HG03432 (cell line): ENCODE measurements around the gene IFI27L1.

Experiments
- ATAC-seq: cut with Tn5 transposase; IDR thresholded peaks from one replicate; pipeline ENCODE4 v1.9.1; 2021; ENCODE audit warnings: mild to moderate bottlenecking, moderate library complexity; ENCODE audit not compliant: unreplicated experiment

Gene IFI27L1

DNA sequence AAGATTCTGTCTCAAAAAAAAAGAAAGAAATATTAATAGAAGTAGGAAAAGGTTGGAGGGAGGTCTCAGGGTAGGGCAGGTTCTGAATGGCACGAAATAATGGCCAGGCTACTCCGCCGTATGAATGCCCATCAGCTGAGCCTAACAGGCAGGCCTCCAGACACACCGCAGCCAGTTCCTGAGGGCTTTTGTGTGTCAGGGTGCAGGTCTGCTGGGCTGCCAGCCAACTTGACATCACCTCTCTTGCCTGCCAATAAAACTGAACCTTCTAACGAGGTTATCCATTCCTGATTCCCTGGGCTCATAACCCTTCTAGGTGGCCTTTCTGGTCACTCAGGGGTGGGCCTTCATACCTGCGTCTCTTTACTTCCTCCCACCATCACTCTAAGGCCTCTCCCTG lies 32.4 kb downstream of the IFI27L1 start:
- ATAC-seq = no peak

DNA sequence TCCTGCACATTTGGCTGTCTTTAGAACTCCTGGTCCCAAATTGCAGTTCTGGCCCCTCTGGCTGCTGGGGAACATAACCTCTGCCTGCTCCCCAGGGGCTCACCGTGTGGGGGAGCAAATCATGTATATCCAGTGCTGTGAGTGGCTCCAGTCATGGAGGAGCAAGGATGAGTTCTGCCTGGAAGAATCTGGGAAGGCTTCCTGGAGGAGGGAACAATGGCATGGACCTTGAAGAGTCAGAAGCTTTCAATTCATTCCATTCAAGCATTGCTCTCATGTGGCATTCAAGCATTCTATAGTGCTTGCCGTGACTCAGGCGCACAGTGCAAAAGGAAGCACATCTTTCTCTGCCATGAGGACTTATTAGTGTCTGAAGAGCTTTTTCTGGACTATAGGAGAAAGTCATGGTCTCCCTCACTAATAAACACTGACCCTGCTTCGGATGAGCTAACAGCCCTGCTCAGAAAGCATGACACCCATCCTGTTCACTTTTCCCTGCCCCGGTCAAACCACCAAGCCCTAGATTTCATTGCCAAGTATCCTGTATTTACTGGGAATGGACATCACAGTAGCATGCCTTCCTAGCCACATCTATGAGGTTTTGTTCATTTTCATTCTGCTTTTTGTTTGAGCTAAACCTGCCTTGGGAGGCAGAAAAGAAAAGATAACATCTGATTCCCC lies 32.9 kb downstream of the IFI27L1 start:
- ATAC-seq = no peak

DNA sequence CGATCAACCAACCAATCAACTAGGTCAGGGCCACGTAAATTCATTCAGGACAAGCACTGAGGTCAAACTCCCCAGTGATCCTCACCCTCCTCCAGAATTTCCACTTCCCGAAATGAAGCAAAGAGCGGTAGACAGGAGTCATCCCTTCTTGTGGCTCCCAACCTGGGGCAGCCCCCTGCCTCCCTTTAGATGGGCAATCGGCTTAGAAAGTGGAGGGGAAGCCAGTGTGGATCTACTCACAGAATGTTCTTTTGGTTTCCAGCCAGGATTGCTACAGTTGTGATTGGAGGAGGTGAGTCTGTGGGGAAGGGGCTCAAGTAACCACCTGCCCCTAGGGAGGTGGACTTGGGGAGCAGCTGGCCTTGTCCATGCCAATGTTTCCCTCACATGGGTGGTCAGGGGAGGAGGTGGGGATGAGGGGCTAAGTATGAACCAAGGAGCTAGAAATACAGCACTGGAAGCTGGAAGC lies 33.5 kb downstream of the IFI27L1 start:
- no peak for ATAC-seq

DNA sequence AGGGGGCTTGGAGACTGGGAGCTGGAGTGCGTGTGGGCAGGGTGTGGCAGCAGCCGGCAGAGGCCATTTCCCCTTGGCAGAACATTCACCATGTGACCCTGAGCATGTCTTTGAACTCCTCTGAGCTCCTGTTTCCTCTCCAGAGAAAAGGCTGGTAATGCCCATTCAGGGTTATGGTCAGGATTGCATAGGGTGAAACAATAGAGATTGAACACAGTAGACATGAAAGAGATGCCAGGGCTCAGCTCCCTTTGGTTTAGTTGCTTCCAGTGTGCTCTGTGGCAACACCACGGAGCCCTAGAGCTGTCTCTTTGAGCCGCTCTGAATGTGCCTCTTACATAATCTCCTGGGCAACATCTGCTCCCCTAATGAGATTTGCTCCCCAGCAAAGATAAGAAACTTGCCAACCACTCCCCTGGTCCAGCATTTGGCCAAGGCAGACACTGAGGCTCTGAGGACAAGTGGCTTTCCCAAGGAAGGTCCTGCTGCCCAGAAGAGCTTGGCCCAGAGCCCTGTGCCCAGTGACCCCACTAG lies 34.0 kb downstream of the IFI27L1 start:
- no peak for ATAC-seq

DNA sequence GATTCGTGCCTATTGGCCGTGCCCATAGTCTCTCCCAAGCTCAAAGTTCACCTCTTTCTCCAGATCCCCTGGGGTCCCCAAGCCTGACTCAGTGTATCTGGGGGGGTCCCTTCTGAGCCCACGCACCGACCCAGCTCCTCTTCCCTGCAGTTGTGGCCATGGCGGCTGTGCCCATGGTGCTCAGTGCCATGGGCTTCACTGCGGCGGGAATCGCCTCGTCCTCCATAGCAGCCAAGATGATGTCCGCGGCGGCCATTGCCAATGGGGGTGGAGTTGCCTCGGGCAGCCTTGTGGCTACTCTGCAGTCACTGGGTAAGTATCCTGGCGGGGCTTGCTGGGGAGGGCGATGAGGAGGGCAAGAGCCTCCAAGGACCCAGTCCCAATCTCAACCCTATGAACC lies 34.5 kb downstream of the IFI27L1 start:
- ATAC-seq = no peak

DNA sequence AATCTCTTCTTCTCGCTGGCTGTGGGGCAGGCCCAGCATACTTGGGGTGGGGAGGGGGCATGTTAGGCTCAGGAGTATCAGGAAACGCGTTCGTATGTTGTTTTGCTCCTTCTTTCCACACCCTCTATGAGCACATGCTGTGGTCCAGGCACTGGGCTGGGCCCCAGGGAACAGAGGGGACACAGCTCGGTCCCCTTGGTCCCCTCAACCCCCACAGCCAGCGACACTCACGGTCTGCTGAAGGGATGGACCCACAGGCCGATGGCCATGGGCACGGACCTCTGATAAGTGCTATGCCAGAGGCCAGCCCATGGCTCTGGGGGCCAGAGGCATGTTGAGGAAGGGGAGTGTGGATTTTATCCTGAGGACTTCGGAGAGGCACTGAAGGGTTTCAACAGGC lies 35.6 kb downstream of the IFI27L1 start:
- no peak for ATAC-seq

DNA sequence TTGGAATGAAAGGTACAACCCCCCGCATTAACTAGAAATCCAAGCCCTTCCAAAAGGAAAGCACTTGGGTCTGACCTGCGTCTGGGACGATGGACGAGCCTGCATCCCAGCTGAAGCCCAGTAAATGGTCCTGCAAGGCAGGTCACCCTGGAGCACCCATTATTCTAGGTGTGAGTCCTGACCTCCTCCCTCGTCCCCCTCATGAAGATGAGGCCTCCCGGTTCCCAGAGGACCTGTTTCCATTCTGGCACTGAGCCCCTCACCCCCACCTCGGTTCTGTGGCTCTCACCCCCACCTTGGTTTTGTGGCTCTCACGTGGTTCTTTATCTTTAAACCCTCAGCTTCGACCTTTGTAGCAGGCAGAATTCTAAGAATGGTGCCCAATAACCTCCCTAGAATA lies 36.7 kb downstream of the IFI27L1 start:
- ATAC-seq = no peak

DNA sequence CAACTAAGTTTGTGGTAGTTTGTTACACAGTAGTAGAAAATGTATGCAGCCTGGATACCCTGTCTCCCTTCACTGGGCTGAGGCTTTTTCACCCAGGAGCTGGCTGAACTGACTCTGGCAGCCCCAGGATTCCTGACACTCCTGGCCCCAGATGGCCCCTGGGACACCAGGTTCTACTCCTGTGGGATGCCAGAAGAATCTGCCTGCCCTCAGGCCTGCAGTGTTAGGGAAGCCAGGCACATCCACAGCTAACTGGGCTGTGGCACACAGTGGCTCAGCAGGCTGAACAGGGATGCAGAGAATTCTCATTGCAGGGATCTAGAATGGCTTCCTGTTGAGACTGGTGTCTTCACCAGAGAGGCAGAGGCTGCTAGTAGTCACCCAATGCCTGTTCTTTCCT lies 38.0 kb downstream of the IFI27L1 start:
- no peak for ATAC-seq

DNA sequence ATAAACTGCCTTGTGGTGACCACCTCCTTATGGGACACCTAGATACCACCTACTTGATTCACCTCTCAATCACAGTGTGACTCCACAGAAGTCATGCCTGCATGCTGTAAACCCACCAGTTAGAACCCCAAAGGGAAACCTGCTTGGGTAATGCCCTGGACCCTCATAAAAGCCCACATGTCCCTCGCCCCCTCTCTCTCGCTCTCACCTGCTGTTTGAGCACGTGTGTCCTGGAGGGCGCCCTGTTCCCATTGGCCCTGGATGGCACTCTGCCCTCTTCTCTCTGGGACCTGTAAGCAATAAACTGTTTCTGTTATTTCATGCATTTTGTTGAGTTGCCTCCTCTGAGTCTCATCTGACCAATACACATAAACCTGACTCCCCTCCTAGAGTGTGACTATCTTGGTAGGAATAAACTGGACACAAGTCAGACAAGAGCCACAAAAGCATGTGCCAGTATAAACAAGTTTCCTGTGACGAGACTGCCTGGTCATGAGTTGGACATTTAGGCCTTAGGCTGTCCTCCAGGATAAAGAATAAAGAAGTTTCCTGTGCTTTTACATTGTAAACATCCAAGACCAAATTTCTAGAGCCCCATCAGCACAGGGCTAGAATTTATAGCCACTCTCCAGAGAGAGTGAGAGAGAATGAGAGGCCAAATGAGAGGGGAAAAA lies 39.7 kb downstream of the IFI27L1 start:
- no peak for ATAC-seq

DNA sequence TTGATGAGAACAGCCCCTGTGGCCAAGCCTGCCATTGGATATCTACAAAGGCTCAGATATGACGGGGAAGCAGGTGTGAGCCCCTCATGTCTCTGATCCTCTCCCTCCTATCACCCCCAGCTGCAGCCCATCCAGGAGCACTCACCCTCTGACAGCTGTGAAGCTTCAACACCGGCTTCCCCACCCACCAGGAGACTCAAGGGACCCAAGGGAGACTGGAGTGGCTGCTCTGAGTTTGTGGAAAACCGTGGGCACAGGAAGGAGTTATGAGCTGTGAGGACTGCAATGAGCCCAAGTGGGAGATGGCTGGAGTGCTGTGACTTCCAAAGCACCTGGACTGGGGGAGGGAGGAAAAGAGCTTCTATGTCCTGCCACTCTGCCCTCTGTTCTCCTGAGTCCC lies 40.4 kb downstream of the IFI27L1 start:
- ATAC-seq = no peak

DNA sequence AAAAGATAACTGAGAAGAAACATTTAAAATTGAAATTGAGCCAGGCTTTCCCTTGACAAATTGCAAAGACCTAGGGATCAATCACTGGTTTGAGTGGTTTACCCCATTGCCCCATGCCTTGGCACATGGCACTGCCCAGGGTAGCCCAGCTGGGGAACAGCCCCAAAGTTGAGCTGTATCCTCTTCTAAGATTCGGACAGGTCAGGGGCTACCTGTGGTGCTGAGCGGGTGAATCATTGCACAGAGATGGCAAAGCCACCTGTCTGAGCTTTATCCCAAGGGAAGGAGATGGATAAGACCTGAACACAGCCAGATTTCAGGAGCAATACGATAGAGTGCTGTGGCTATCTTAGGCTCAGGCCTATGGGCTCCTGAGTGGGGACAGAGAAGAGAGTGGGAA lies 41.3 kb downstream of the IFI27L1 start:
- ATAC-seq = no peak

DNA sequence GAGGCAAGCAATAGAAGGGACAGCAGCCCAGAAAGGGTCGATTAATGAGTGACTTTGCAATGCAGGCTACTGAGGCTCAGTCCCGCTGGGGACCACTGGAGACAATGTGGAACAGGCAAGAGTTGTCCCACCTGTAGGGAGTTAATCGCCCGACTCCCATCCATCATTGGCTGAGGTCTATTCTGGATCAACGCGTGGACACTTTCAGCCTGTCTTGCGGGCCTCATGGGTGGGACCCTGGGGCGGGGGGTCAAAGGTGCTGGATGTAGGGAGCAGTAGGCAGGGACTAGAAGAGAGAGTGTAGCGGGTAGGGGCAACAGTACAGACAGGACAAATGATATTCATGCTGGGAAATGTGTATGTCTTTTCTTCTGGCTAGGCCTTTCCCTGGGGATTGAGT lies 42.2 kb downstream of the IFI27L1 start:
- no peak for ATAC-seq

DNA sequence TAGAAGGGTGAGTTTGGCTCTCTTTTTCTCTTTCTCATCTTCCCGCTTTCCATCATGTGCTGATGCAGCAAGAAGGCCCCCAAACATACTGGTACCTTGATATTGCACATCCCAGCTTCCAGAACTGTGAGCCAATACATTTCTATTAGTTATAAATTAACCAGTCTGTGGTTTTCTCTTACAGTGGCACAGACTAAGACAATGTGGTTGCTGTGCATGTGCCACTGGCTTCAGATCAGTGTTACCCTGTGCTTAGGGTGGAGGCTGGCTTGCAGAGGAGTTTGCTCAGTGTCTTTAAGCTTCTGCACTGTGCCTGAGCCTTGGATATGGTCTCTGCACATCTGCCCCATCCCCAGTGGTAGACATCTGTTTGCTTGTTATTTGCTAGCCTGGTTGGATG lies 42.8 kb downstream of the IFI27L1 start:
- no peak for ATAC-seq

DNA sequence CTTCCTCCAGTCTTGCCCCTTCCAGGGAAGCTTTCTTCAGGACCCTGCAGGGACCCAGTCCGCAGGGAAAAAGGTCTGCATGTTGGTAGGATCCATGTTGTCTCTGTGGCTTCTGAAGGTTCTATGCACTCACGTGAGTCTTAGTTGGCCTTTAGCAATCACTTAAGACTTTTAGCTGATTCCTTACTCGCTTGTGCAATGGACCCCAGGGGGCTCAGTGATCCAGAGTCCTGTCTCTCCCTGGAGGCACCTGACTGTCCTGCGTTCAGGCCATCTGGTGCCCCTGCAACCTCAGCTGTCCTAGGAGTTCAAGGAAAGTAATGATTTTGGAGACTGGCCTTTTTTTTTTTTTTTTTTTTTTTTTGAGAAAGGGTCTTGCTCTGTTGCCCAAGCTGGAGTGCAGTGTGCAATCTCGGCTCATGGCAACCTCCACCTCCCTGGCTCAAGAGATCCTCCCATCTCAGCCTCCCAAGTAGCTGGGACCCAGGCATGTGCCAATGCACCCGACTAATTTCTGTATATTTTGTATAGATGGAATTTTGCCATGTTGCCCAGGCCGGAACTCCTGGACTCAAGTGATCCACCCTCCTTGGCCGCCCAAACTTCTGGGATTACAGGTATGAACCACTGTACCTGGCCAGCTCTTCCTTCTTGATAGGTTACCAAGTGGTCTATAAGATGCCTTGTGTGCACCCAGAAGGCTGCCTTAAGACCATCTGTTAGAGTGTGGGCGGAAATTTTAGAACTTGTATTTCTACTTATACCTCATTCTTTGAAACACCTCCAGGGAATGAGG lies 43.7 kb downstream of the IFI27L1 start:
- ATAC-seq = no peak

DNA sequence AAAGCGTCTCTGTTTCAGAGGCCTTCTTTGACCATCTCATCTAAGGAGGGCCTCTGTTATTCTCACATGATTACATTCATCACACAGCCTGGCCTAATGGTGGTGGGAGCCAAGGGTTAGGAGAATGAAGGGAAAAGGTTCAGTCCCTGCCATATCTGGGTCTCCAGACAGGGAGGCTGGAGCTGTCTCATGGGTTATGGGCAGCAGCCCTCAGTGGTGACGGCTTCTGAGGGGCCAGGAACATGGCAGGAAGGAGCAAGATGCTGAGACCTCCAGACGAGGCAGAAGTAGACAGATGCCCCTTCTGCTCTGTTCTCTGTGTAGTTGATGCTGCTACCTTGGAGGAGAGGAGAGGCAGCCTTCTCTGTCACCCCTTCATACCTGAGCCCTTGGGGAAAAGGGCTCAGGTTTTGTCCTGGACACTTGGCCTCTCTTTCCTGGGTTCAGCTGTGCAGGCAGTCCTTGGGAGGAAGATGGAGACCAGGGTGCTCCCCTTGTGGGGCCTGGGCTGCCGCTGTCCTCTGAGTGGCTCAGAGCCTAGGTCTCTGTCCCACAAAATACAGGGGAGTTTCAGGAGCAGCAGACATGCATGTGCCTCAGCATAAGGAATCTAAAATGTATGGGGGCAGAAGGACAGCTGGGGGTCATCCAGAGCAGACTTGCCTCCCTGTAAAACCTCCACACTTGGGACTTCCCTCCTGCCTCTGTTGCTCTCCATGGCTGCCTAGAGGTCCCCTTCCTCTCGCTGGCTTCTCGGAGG lies 44.7 kb downstream of the IFI27L1 start:
- no peak for ATAC-seq

DNA sequence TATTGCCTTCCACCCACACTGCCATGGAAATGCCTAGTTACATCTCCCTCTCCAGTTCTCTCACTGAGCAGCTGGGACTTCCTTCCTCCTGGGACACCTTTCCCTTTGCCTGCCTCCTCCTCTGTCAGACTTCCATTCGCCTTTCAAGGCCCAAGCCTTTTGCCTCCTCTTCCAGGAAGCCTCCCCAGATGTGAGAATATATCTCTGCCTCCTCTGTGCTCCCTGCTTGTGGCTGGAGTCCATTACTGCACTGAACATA lies 45.2 kb downstream of the IFI27L1 start:
- ATAC-seq = no peak

DNA sequence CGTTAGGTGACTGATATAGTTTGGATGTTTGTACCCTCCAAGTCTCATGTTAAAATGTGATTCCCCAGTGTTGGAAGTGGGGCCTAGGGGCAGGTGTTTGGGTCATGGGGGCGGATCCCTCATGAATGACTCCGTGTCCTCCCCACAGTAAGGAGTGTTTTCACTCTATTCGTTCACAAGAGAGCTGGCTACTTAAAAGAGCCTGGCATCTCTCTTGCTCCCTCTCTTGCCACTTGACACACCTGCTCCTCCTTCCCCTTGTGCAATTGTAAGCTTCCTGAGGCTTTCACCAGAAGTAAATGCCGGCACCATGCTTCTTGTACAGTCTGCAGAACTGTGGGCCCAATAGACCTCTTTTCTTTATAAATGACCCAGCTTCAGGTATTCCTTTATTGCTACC lies 45.7 kb downstream of the IFI27L1 start:
- ATAC-seq = no peak

DNA sequence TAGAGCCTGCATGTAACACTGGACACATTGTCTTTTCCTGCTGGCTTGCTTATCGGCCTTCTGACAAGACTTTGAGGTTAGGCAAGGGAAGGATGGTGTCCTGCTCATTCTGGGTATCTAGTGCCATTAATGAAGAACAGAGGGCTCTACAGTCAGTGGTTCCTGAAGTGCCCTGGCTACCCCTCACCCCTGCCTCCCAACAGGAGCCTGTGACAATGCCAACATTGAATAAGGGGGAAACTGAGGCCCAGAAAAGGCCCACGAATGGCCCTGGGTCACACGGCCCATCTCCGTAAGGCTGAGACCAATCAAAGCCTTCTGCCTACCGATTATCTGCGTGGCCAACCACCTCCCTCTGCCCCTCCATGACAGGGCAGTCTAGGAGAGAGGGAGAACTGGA lies 46.2 kb downstream of the IFI27L1 start:
- no peak for ATAC-seq

DNA sequence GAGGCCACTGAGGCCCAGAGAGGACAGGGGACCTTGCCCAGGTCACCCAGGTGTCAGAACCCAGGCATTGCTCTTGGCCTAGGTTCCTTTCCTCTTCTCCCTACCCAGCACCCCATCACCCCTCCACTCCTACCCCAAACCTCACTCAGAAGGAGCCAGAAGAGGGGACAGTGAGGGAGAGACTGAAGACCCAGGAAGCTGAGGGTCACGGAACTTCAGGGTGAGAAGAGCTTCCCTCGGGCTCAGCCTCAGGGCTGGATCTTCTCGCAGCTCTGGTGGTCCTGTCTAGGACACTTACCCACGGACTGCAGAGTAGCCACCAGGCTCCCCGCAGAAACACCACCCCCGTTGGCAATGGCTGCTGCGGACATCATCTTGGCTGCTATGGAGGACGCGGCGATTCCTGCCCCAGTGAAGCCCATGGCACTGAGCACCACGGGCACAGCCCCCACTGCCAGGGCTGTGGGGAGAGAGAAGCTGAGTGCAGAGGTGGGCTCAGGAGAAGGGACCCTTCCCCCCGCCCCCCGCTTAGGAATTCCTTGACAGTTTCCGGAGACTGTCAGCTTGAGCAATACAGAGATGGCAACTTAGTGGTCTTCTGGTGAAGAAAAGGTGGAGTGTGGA lies 47.2 kb downstream of the IFI27L1 start:
- ATAC-seq = no peak

DNA sequence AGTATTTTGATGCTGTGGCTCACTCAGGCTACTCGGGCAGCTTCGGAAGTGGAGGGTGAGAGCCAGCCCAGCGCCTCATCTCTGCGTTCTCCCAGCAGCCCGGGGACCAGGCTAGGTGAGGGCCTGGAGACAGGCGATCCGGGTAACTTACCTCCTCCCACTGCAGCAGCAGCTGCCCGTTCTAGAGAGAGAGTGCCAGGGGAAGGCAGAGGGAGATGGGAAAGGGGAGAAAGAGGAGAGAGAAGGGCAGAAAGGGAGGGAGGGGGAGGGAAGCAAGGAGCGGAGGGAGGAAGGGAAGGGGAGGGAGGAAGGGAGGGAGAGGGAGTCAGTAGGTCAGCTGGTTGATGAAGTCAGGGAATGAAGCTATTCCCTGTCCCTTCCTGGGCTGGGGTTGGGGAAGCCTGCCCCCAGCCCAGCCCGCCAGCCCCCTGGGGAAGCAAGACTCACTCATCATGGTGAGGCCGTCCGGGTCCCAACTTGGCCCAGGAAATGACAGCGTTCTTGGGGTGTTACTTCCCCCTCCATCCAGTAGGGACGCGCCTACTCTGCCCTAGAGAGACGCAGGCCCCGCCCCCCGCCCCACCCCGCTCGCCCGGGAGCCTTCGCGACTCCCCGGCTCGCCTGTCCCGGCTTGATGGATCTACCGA lies 48.1 kb downstream of the IFI27L1 start, which contains the start of gene IFI27L2:
Gene IFI27L2, minus strand, starts transcription at position 494 of the 647 bp plus-strand sequence. Its CDS starts 40 bp downstream, at position 454.
- peak; percentile 93 for ATAC-seq
